Measurements from ENCODE around the gene SOX6.
"Not testable (repeated sequence)": the region's sequence is repeated elsewhere in the genome, so short reads cannot be mapped to it uniquely, and the experiment has no call there.

Gene SOX6

DNA sequence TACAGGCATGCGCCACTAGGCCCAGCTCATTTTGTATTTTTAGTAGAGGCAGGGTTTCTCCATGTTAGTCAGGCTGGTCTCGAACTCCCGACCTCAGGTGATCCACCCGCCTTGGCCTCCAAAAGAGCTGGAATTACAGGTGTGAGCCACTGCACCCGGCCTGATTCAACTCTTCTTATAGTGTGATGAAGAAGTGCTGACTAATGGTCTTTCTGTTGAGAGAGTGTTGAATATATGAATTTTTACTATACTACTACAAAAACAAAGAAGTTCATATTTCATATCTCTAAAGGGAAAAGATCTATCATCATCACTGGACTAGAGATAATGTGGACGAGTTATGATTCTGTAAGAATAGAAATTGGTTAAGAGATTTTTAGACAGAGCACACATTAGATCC, 320.1 kb downstream of the SOX6 start:
- no peak for DNase-seq (ENCODE audit: low spot score)

DNA sequence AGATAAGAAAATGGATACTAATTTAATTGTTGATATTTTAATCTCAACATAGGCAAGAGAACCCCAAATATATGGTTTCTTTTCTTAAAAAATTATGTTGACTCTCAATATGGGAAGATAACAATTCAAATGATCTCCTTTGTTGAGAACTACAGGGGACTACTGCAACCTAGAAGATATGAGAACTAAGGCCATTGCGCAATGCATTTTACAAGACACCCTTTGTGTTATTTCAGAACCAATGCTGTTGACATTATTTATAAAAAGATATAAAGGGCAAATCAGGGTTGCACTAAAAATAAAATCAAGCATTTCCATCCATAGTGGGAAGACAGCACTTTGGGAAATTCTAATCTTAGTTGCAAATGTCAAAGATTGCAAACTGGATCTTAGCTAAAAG, 322.3 kb downstream of the SOX6 start:
- no peak for DNase-seq (ENCODE audit: low spot score)

DNA sequence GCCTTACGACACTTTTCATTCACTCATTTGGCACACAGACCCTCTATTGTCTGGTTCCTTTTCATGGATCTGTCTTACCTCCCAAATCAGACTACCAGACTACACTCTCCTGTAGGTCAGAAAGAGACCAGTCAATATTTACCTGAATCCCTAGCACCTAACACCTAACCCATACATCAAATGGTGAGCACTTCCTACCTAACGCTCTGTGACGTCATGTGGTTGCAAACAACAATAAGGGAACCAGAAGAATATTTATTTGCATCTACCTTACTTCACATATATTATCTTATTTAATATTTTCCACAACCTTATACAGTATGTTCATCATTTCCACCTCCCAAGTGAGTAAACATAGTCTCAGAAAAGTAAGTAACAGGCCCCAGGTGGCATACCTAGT, 323.4 kb downstream of the SOX6 start:
- DNase-seq (ENCODE audit: low spot score): no peak

DNA sequence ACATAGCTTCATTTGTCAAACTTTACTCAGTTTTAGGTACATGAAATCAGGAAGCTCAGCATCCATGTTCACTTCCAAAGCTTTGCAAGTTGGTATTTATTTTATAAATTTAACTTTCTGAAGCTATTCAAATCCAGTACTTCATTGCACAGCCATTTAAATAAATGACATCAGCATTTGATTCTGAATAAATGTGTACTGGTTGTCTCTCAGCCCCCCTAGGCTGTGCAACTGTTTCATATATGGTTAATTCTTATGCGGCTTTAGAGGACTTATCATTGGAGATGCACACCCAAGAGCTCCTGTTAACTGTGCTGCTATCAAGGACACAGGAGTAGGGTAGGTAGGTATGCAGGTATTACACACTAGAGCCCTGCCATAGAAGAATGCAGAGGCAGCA, 325.1 kb downstream of the SOX6 start:
- DNase-seq (ENCODE audit: low spot score): no peak

DNA sequence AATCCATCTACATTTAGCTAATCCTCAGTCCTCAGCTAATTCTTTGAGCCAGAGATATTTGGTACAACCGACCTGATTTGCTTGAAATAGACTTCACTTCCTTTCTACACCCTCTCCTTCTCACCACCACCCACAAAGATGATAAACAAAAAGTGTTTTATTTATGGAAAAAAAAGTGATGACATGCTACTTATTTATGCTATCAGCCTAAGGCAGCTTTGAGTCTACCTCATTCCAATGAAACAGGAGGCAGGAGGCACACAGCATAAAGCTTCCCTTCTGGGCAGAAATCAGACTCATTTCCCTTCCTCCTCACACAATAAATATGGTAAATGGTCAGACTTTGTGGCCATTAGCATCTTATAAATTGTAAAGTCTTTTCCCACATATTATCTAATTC, 325.7 kb downstream of the SOX6 start:
- no peak for DNase-seq (ENCODE audit: low spot score)

DNA sequence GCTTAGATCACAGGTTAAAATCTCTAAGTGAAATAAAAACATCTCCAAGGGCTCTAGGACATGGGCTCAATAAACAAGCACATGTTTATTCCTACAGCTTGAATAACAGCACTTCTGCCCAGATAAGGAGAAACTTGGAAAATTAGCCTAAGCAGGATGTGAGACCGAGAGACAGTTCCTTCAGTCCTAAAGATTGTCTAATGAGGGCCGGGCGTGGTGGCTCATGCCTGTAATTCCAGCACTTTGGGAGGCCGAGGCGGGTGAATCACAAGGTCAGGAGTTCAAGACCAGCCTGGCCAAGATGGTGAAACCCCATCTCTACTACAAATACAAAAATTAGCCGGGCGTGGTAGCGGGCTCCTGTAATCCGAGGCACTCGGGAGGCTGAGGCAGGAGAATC, 327.2 kb downstream of the SOX6 start:
- DNase-seq (ENCODE audit: low spot score): not testable (repeated sequence)

DNA sequence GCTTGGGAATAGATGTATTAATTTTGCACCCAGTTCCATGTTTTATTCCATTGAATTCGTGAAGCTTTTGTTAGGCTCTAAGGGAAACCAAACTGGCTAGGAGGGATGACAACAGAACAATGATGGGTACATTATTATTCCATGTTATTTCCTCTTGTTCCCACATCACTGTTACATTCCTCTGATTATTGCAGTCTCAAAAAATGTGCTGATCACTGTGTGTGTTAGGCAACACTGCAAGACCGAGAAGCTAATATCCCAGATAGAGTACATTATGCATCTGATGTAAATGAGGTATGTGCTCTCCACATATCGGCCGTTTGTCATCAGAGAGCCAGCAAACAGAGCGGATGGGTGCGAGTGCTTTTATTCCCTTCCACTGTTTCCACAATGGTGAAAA, 327.9 kb downstream of the SOX6 start:
- no peak for DNase-seq (ENCODE audit: low spot score)

DNA sequence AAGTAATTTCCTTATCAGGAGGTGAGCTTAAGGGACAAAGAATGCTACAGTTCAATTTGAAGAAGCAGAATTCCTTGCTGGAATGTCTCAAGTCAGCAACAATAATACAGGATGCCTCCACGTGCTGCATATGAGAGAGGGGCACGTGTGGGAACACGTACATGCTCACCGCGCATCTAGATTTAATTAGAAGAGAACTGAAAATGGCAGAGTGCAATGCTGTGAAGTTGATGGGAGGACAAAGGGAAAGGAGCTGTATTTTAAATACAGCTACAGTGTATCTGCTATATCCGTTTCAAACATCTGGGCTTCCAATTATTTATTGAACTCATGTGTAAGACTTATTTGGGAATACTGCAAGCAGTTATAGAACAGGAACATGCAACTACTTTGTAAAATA, 328.7 kb downstream of the SOX6 start:
- DNase-seq (ENCODE audit: low spot score): no peak

DNA sequence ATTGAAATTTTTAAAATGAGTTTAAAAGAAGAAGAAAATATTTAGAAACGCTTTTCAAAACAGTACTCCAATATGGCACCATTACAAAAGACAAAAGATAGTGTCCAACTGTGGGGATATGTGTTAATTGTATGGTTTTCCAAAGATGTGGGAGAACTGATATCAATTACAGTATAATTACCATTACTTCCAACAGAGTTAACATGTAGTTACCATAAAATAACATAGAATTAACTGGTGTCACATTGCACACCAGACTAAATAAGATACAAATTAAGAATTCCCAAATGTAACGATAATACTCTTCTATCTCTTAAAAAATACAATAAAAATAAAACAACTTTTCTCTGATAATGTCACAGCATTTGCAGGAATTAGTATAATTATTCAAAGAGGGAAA, 329.5 kb downstream of the SOX6 start:
- no peak for DNase-seq (ENCODE audit: low spot score)

DNA sequence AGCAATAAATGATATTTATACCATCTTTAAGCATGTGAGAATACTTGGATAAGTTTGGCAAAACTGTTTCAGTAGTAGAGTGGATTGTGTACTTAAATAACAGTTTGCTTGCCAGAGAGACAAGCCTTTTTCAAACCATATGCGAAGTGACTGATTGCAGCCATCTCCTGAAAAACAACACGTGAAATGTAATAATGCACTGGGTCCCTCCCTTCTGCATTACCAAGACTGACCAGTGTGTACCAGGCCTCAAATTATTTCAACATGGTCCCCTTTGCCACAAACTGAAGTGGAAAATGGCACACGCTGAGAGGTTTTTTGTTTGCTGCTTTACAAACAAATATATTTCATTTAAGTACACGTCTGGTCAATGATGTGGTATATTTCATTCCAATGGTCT, 337.4 kb downstream of the SOX6 start:
- DNase-seq (ENCODE audit: low spot score): no peak

DNA sequence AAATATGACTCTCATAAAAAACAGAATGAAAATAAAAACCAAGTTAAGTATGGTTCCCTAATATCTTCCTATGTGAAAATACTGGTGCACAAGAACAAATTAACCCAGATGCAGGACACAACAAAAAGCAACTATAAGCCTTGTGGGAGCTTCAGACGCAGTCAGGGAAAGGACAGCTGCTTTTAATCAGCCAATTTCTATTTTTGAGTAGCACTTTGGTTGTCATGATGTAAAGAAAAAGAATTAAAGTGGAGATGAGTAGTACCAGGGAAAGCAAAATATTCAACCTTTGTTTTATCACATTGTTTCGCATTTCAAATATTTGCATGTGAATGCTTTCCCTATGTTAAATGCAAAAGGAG, 339.9 kb downstream of the SOX6 start:
- no peak for DNase-seq (ENCODE audit: low spot score)

DNA sequence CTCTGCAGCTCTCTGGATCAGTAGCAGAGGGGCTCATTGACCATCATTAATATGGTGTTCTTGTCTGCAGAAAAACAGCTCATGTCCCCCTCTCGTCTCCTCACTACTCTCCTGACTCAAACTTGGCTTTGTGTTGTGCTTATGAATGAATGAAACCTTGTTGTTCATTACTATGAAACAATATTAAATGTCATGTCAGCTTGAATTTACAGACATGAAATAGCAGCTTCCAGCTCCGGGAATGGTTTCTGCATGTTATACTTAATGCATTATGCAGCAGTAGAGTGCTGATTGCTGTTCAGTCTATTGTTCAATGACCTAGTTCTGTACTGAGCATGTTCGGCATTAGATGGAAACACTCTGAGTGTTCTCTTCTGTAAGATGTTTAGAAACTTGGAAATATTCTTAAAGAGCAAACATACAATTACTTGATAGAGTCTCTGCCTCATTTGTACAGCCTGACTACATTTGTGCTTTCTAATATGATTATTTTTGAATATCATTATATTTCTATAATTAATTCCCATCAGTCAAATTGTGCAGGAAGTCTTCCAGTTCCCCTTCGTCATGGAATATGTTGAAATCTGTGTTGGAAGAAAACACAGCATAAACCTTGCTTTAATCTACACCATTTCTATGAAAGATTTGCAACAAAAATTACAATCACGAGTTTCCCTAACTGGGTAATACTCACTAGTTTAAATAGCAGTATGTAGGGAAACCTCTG, 340.4 kb downstream of the SOX6 start:
- DNase-seq (ENCODE audit: low spot score): no peak

DNA sequence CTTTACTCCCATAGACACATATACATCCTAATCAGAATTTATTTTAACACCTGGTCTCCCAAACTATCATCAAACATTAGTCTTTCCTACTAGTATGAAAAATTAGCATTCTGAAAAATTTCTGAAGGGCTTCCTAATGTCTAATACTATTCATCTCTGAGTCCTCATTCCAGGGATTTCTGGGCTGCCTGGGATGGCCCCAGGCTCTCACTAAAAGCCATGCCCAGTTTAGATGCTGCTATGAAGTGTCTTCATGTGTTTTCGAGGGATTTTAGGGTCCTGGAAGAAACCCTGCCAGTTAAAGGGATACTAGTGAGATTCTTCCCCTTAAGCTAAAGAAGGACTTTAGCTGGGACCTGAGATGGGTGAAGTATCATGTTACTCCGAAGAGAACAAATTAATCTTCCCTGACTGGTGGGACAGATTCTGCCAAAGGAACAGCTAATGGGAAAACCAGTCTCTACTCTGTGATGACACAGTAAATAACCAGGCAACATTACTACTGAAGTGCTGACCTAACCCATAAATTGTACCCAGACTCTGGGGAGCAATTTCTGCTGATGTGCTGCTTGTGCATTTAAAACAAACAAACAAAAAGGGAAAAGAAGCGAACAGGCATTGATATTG, 342.6 kb downstream of the SOX6 start:
- DNase-seq (ENCODE audit: low spot score): no peak

DNA sequence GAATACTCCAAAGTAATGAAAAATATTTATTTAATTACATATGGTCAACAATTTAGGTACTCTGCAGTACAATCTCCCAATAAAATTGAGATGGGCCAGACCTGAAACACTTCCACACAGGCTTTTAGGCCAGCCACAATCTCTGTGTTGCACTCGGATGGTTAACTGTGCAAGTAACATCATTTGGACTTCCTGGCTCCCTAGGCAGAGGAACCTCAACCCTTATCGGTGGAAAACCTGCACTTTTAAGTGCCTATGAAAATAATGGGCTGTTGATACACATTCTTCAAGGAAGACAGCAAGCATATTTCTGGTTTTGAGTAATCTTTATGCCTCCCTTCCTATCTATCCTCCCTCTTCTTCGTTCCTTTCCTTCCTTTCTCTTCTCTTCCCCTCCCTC, 343.1 kb downstream of the SOX6 start:
- DNase-seq (ENCODE audit: low spot score): no peak

DNA sequence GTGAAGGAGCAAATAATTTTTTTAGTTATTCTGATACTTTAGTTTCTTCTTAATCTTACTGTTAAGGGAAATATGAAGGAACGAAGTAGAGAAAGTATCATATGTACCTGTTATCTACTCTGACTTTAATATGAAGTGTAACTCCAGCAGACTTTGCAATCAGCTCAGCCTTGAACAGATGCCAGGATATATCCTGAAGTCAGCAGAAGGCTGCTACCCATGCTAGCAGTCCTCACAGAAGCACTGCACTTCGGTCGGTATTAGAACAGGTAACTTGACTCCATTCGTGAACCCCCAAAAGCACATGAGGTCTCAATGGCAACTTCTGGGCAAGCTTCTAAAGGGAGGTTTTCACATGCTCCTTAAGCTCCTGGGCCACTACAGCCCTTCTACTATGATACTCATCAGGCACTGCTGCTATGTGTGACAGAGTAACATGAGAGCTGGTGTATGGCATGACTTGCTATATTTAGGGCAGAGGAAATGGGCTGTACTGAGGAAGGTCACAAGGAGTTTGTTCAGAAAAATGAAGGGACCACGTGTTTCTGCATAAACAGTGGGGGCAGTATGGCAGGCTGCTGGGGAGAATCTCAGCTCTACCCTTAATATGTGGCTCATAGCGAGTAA, 344.1 kb downstream of the SOX6 start:
- no peak for DNase-seq (ENCODE audit: low spot score)

DNA sequence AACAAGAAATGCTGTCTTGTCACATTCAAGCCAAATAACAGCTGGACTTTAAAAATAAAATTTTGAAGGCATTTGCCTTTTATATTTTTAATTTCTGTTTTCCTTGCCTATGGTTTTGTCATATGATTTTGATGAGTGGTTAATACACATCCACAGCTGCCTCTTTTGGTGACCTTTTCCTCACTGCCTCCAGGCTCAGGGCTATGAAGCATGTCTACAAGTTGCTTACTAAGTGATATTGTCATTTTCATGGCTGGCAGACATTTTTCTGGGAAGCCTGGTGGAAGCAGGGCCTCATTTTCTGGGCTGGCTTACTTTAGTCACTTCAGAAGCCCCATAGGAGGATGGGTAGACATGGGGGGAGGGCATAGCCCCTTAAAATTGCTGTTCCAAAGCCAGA, 344.9 kb downstream of the SOX6 start:
- no peak for DNase-seq (ENCODE audit: low spot score)

DNA sequence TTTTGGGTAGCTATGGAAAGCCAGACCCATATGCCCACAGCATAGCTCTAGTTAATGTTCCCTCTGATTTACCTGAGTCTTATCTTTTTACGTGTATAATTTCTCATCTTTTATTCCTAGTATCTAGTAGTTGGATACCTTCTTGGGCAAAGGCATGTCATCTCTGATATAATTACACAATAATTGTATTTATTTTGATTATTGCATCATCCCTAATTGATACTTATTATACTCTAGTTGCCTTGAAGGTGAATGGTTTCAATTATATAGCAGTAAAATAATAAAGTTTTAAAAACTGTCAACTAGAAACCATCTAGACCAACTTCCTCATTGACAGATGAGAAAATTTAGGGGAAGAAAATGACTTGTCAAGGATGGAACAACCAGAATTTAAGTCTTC, 347.3 kb downstream of the SOX6 start:
- no peak for DNase-seq (ENCODE audit: low spot score)

DNA sequence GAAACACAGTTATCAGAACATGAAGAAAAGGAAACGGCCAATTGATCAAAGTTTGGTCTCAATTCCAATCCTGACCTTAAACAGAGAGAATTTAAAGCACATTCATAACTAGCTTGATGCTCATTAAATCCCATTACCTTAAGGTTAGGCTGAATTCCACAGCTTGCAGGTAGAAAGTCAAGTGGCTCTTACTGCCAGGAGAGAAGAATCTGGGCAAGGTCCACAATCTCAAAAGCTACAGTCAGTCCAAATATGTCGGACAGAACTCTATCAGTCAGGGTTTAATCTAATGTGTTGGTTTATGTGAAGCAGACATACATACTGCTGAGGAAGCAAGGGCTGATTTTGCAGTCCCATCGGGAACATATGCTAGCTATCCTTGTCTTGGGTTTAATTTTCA, 348.8 kb downstream of the SOX6 start:
- DNase-seq (ENCODE audit: low spot score): no peak

DNA sequence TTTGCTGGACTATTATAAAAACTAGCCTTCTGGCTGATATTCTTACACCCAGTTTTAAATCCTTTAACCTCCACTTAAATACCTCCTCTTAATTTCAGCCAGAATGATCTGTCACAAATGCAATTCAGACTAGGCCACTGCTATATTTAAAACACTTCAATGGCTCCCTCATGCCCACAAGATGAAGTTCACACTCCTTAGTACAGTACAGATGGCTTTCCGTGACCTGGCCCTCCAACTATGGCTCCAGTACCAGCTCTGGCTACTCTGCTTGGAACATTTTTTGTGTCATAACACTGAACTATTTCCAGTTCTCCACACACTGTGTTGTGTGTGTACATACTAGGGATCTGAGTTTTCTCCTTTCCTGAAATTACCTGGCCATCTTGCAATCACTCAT, 353.4 kb downstream of the SOX6 start:
- DNase-seq (ENCODE audit: low spot score): no peak

DNA sequence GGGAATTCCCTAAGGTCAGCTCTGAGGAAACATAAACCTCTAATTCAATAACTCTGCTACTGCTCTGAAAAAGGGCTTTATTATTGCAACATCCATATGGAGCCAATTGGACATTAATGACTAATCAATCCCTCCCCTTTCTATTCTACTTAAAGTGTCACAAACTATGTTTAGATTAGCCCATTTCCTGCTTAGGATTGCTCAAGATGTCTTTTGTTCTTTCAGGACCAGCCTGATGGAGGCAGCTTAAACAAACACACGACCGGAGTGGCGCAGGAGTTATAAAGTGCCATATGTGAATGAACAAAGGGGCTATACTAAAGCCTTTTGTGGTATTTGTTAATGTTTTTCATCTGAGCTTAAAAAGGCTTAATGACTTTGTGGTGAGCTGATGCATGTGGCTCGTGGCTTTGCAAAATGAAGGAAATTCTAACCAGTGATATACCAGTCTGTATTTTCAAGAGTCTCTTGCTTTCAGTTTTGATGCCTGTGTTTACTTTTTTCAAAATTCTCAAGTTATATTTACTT, 354.4 kb downstream of the SOX6 start:
- DNase-seq (ENCODE audit: low spot score): no peak

DNA sequence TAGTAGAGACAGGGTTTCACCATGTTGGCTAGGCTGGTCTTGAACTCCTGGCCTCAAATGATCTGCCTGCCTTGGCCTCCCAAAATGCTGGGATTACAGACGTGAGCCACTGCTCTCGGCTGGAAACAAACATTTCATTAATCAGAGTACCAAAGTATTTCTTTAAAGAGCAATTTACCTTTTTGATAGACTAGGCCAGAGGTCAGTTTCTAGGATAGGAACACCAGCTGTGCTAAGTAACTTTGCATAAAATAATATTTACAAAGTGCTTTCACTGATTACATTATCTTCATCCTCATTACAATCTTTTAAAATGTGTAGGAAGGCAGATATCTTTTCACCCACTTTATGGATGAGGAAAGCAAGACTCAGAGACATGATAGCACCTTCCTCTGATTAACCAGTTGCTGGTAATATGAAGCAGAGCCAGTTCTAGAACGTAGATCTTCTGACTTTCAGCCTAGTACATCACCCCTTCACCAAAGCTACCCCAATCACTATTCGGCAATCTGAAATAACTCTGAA, 355.2 kb downstream of the SOX6 start:
- DNase-seq (ENCODE audit: low spot score): no peak

DNA sequence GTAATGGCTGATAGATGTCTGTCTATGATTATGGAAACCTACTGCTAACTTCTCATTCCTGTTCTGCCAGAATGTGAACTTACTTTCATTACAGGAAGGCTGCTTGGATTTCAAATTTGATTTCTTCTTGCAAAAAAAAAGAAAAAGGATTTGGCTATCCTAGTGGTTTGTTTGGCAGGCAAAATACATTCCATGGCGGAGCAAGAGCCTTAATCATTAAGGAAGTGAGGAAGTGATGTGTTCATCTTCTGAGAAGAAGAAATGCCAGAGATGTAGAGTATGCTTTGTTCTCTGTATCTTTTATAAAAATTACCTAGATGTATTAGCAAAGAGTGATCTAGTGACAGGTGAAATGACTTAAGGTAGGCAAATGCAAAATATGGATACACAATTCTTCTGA, 356.3 kb downstream of the SOX6 start:
- DNase-seq (ENCODE audit: low spot score): no peak

DNA sequence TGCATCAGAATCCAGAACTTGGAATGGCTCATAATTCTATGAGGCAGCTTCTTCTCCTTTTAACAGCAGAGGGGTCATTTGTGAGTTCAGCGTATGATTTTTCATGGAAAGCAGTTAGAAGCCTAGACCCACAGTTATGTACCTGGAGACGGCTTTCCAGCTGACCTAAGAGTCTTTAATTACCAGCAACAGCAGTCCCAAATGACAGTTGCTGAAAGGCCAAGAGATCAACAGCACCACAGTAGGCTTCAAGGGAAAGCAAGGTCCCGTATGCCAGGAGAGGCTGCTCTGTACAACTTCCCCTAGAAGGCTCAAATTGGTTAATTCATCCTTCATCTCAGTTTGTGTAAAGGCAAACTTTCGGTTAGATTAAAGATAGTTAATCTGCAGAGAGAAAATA, 363.0 kb downstream of the SOX6 start:
- no peak for DNase-seq (ENCODE audit: low spot score)

All from CD4-positive, alpha-beta T cell treated with Interleukin-2 at 100 ng/mL for 4 hours (primary cell).